Panc1 (cell line): ENCODE results near the gene AEBP1. TPM values are rescaled to one million over a fixed set of nuclear protein-coding genes. Genes with fewer than 3 reads are reported as not detected.

Experiments used
- ATAC-seq: fragments of 200-7000 bp; cut with Tn5 transposase; 2 replicates; pipeline ENCODE4 v1.9.1; 2020; ENCODE audit warnings: mild to moderate bottlenecking, moderate library complexity
- BruUV-seq: library from RNA; stranded (reverse); fragments of 400-500 nt; replicated peaks from 2 replicates; lab custom pipeline; 2021; lab: Mats Ljungman, UMichigan
- CTCF ChIA-PET: fragments of 300-600 bp; sonication (Branson Sonifier 250); formaldehyde crosslinking; loops from one replicate; lab custom pipeline; 2022; ENCODE audit warnings: antibody characterized with exemption; lab: Charles Lee
- POLR2A ChIA-PET: fragments of 300-600 bp; sonication (Branson Sonifier 250); formaldehyde crosslinking; loops from one replicate; lab custom pipeline; 2022; ENCODE audit warnings: antibody characterized with exemption; lab: Charles Lee
- DNase-seq: peaks from one replicate; pipeline ENCODE4 v3.0.0-alpha.2; 2010; ENCODE audit warnings: low read depth, low spot score
- H3K27ac ChIP-seq: 2 replicates; pipeline ENCODE4 v1.5.1; 2011; ENCODE audit warnings: mild to moderate bottlenecking, low read length, inconsistent platforms
- H3K27me3 ChIP-seq: fragments of 200-500 bp; sonication (Bioruptor generic); 2 replicates; pipeline ENCODE4 v1.6.0; 2014; ENCODE audit warnings: low read length, inconsistent platforms; ENCODE audit not compliant: control insufficient read depth, insufficient read depth
- H3K36me3 ChIP-seq: fragments of 200-500 bp; sonication (Bioruptor generic); 2 replicates; pipeline ENCODE4 v1.5.1; 2014; ENCODE audit warnings: inconsistent platforms, mild to moderate bottlenecking, low read length, moderate library complexity; ENCODE audit not compliant: control insufficient read depth, insufficient read depth
- H3K4me1 ChIP-seq: 2 replicates; pipeline ENCODE4 v1.5.1; 2011; ENCODE audit warnings: inconsistent platforms, mild to moderate bottlenecking, low read length, moderate library complexity; ENCODE audit not compliant: control insufficient read depth, insufficient read depth
- H3K4me3 ChIP-seq, 2 experiments: 2 replicates each; pipeline ENCODE4 v1.5.1; 2011 to 2012; ENCODE audit warnings: low read depth in 2 of 2, low read length in 2 of 2, mild to moderate bottlenecking in 2 of 2, inconsistent platforms in 1 of 2, moderate library complexity in 1 of 2
- H3K9me3 ChIP-seq: fragments of 200-500 bp; sonication (Bioruptor generic); 2 replicates; pipeline ENCODE4 v1.5.1; 2014; ENCODE audit warnings: low read depth, mild to moderate bottlenecking, inconsistent platforms, low read length, moderate library complexity; ENCODE audit not compliant: control insufficient read depth, insufficient read depth
- POLR2AphosphoS5 ChIP-seq: IDR thresholded peaks from 2 replicates; pipeline ENCODE4 v1.6.1; 2012; ENCODE audit warnings: mild to moderate bottlenecking, low read depth, low read length, moderate library complexity
- REST ChIP-seq, 2 experiments: IDR thresholded peaks; 2 replicates each; pipeline ENCODE4 v1.6.1; 2011 to 2012; ENCODE audit warnings: low read depth in 2 of 2, control low read depth in 1 of 2, low read length in 1 of 2, mild to moderate bottlenecking in 1 of 2, moderate library complexity in 1 of 2; ENCODE audit not compliant: insufficient read depth in 1 of 2
- SIN3A ChIP-seq: IDR thresholded peaks from 2 replicates; pipeline ENCODE4 v1.6.1; 2012; ENCODE audit warnings: low read depth, mild to moderate bottlenecking, low read length, moderate library complexity, borderline replicate concordance; ENCODE audit not compliant: insufficient read depth
- TCF7L2 ChIP-seq: IDR thresholded peaks from 2 replicates; pipeline ENCODE4 v1.6.1; 2011; ENCODE audit warnings: mild to moderate bottlenecking, low read depth, low read length, inconsistent platforms
- in situ Hi-C: cut with HindIII; loops from 2 replicates; pipeline ENCODE4 v1.10.0; 2016; ENCODE audit warnings: low sequenced_read_pairs, low pct_unique_long_range_greater_than_20kb
- intact Hi-C: fragments of 100-400 bp; cut with micrococcal nuclease; formaldehyde crosslinking; loops from one replicate; pipeline ENCODE4 v1.10.0; 2022; ENCODE audit not compliant: unreplicated experiment
- total RNA-seq: library from RNA; stranded (reverse); gene quantifications from one replicate; pipeline ENCODE4 v1.2.1, GENCODE V29; 2021; ENCODE audit not compliant: unreplicated experiment
- TF ChIP-seq, protein P1 (sequence below): fragments of 450-650 bp; IDR thresholded peaks from 2 replicates; pipeline ENCODE4 v1.5.1; 2017; ENCODE audit warnings: mild to moderate bottlenecking

AEBP1 gene
- total RNA-seq, 1 experiment from 2014 or later: 0.62 TPM

- intact Hi-C loops (no loop called here), in situ Hi-C loops (no loop called here)
- Histone ChIP-seq H3K4me3 (no peak overlapping the region), H3K36me3 (no peaks in the 10 kb centered on the region), H3K27me3 (no peaks in the 10 kb centered on the region), H3K27ac (no peak overlapping the region), H3K9me3 (no peaks in the 10 kb centered on the region), H3K4me1 (peaks cover 10% of the 10 kb centered on the region; the same call in 1 of the 2 replicates)
- DNase-seq: no peak
- no TSS peak for BruUV-seq
- TF ChIP-seq TCF7L2: no peak
- no peak for TF ChIP-seq REST (IDR thresholded peaks at IDR 0.05; ENCODE audit: insufficient read depth in 1 of 2, low read depth in 2 of 2, low read length in 1 of 2)
- TF ChIP-seq POLR2AphosphoS5: no peak
- no peak for TF ChIP-seq SIN3A
- TF ChIP-seq, protein P1, sequence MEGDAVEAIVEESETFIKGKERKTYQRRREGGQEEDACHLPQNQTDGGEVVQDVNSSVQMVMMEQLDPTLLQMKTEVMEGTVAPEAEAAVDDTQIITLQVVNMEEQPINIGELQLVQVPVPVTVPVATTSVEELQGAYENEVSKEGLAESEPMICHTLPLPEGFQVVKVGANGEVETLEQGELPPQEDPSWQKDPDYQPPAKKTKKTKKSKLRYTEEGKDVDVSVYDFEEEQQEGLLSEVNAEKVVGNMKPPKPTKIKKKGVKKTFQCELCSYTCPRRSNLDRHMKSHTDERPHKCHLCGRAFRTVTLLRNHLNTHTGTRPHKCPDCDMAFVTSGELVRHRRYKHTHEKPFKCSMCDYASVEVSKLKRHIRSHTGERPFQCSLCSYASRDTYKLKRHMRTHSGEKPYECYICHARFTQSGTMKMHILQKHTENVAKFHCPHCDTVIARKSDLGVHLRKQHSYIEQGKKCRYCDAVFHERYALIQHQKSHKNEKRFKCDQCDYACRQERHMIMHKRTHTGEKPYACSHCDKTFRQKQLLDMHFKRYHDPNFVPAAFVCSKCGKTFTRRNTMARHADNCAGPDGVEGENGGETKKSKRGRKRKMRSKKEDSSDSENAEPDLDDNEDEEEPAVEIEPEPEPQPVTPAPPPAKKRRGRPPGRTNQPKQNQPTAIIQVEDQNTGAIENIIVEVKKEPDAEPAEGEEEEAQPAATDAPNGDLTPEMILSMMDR: no peak
- no peak for ATAC-seq
- CTCF ChIA-PET: interaction anchor here (0.6 kb wide), 1 partner anchor 40 kb away, joined by 3 read pairs; no protein-coding TSS in a partner anchor
- POLR2A ChIA-PET: no interaction called here
Observed at GRCh38 chr7:44084701-44085100, 19.4 kb upstream of the AEBP1 start.

DNA sequence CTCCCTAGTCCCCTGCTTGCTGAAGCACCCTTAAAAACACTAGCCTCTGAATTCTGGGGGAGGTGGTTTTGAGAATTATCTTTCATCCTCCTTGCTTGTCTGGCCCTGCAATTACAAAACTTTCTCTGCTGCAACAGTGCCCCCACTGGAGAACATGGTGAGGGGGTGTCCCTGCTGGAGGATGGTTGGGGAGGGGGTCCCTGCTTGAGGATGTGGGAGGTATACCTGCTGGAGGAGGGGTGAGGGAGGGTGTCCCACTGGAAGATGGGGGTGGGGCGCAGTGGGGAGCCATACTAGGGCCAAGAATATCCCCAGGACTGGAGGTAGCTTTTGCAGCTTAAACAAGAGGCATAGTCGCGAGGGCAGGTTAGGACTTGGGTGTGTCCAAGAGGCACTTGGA is 18.6 kb upstream of the AEBP1 start:
- H3K9me3 ChIP-seq: no peaks in the 10 kb centered on the region
- peaks cover 10% of the 10 kb centered on the region; the same call in 1 of the 2 replicates for H3K4me1 ChIP-seq
- no peak overlapping the region for H3K4me3 ChIP-seq
- no peaks in the 10 kb centered on the region for H3K27me3 ChIP-seq
- ChIA-PET POLR2A (no interaction called here), CTCF (no interaction called here)
- H3K36me3 ChIP-seq: no peaks in the 10 kb centered on the region
- no peak overlapping the region for H3K27ac ChIP-seq
- no peak for TF ChIP-seq SIN3A
- no peak for TF ChIP-seq POLR2AphosphoS5
- TF ChIP-seq REST (IDR thresholded peaks at IDR 0.05; ENCODE audit: insufficient read depth in 1 of 2, low read depth in 2 of 2, low read length in 1 of 2): no peak
- no peak for TF ChIP-seq TCF7L2
- TF ChIP-seq, protein P1: no peak
- in situ Hi-C loops (no loop called here), intact Hi-C loops (no loop called here)
- ATAC-seq (no peak), DNase-seq (no peak)
- BruUV-seq: no TSS peak
